Measurements from ENCODE around the gene ARMC9.

The ARMC9 gene

DNA sequence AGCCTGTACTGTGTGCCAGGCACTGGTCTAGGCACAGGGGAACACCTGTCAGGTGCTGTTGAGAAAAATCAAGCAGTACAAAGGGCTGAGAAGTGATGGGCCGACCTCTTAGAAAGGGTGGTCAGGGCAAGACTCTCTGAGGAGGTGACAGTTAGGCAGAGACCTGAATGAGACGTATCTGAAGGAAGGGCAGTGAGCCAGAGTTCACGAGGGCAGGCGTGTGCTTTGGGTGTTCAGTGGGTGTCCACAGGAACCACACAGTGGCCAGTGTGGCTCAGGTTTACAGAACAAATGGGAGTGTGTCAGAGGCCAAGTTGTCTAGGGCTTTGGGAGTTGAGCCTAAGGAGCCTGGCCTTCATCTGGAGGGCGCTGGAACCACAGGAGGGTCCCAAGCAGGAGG is 6.2 kb downstream of the ARMC9 start:
- DNase-seq (ENCODE audit: low spot score): no peak

DNA sequence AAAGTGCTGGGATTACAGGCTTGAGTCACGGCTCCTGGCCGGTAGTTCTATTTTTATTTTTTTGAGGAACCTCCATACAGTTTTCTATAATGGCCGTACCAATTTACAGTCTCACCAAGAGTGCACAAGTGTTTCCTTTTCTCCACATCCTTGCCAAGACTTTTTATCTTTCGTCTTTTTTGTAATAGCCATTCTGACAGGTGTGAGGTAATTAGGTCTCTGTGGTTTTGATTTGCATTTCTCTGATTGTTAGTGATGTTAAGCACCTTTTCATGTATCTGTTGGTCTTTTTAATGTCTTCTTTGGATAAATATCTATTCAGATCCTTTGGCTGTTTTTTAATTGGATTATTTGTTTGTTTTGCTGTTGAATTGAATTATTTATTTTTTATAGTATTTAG is 9.3 kb downstream of the ARMC9 start:
- DNase-seq (ENCODE audit: low spot score): no peak

DNA sequence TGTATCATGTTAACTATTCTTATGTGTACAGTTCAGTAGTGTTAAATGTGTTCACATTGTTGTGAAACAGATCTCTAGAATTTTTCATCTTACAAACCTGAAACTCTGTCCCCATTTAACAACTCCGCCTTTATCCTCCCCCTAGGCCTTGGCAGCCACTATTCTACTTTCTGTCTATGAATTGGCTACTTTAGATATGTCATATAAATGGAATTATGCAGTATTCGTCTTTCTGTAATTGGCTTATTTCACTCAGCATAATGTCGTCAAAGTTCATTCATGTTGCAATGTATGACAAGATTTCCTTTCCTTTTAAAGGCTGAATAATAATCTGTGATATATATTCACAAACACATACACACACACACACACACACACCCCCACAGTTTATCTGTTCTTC is 12.4 kb downstream of the ARMC9 start:
- DNase-seq (ENCODE audit: low spot score): no peak

DNA sequence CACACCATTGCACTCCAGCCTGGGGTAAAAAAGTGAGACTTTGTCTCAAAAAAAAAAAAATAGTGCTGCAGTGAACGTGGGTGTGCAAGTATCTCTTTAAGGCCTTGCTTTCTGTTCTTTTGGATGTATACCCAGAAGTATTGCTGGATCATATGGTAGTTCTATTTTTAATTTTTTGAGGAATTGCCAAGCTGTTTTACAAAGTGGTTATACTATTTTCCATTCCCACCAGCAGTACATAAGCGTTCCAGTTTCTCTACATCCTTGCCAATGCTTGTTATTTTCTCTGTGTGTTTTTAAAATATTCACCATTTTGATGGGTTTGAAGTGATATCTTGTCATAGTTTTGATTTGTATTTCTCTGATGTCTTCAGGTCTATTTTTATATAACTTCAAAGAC is 13.1 kb downstream of the ARMC9 start:
- no peak for DNase-seq (ENCODE audit: low spot score)

DNA sequence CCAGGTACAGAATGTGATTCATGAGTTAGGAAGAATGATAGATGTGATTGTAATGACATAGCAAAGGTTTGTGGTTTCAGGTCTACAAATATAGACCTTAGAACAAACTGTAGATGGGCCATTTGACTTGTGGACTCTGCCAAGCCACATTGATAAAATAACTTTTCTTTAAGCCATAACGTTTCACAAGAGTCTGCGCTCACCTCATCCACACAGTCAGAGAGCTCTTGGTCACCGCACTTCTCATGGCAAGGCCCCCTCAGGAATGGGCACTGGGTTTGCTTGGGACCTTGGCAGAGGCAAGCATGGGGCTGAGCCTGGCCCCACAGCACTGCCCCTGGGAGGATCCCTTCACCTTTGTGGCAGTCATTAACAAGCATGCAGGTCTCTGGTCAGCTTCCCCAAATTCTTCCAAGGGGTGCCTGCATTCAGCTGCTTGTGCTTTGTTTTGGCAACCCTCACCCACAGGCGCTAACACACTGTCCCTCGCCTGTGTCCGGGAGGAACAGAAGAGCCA is 14.0 kb downstream of the ARMC9 start:
- DNase-seq (ENCODE audit: low spot score): no peak

DNA sequence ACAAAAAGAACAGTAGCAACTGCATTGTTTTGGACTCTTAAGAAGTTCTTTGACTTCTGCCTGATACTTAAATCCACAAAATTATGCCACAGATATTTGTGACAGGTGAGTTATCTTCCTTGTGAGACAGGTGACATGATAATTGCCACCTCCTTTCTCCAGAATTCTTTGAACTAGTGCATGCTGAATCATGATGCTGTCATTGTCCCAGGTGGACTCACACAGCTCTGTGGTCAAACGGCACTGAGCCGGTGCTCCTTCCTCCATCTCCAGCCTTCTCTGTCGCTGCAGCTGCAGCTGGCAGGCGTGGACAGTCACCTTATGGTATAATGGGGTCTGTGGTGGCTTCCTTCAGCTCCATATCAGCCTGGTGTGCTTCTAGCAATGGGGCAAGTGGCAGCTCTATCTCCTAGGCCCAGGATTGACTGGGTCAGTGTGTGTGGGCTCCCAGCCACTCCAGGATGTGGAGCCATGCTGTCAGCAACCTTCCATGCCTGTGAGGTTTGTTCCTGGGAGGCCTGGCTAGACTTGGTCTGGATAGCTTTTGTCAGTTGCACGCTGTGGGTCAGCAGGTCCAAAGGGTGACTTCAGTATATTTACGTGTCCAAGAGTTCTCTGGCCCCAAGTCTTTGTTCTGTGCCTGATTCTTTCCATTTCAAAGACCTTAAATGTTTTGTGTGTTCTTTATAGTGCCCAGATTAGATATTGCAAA is 15.7 kb downstream of the ARMC9 start:
- DNase-seq (ENCODE audit: low spot score): no peak

DNA sequence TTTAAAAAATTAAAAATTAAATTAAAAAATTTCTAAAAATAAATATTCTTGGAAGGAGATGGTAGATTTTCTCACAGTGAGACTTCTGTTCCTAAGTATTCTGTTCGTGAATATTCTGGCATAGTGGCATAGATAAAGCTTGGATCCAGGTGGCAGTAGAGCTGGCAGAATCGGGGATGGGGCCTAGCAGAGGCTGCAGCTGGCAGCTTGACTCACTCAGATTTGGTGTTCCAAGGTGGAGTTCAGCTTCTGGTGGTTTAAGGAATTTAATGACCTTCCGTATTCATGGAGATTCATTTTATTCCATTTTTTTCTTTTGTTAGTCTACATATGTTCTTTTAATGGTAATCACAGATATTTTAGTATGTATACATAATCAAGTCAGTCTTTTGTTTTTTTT is 19.9 kb downstream of the ARMC9 start:
- no peak for DNase-seq (ENCODE audit: low spot score)

DNA sequence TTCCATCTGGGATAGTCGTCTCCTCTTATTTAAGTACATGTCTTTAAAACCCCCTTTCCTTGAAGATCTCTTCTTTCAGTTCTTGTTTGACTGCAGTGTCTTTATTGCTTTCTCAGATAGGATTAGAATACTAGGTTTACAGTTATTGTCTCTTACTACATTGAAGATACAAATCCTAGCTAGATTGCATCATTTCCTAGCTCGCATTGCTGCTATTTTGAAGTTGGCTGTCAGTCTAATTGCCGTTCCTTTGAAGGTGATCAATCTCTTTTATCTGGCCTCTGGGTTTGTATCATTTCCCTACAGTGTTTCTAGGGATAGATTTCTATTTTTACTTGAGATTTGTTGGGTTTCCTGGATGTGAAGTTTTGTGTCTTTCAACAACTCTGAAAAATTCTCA is 20.9 kb downstream of the ARMC9 start:
- no peak for DNase-seq (ENCODE audit: low spot score)

DNA sequence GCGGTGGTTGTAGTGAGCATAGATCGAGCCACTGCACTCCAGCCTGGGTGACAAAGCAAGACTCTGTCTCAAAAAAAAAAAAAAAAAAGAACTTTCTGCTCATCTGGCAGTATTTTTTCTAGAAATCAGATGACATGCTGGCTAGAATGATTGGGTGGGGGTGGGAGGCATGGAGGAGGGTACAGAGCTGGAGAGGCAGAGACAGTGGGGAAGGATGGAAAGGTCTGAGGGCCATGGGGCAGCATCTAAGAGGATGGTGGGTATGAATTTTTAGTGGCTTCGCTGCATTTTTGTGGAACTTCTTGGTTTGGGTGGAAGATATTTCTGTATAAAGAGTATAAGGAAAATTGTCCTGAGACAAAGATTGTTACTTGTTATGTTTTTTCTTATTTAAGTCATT is 23.3 kb downstream of the ARMC9 start:
- DNase-seq (ENCODE audit: low spot score): no peak

DNA sequence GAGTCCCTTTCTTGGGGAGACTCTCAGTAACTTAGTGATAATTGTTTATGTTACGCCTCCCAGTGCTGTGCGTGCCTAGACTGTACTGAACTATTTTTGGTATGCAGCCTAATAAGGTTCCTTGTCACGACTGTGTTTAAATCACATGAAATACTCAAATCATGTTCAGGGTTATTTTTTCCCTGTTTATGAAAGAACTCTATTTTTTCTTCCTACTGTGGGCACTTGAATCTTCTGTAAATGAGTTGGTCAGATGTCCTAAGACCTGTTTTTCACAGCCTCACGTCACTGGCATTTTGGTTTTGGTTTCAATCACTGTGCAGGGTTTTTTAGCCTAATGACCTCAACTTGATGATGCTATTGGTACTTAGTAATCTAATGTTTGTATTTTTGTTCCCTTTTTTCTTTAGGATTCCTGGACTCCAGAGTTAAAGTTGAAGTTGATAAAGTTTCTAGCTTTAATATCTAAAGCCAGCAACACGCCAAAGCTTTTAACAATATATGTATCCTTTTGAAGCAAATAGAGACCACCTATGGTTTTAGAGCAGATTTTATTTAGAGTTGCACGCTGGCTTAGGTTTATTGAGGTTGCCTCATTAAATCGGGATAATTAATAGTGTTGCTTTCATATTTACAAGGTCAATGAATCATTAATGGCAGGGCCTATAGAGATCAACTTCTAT is 24.0 kb downstream of the ARMC9 start:
- no peak for DNase-seq (ENCODE audit: low spot score)

DNA sequence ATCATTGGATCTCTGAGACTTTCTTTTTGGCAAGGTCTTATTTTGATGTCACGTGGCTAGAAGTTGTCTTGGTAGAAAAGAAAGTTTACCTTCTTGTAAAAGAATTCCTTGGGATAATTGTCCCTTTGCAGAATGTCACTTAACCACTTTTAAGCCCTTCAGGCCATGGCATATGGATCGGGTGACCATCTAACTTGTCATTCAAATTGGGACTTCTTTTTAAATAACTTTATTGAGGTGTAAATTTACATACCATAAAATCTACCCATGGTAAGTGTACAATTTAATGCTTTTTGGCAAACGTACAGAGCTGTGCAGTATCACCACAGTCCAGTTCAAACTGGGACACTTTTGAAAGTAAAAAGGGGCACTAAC is 24.6 kb downstream of the ARMC9 start:
- DNase-seq (ENCODE audit: low spot score): no peak

DNA sequence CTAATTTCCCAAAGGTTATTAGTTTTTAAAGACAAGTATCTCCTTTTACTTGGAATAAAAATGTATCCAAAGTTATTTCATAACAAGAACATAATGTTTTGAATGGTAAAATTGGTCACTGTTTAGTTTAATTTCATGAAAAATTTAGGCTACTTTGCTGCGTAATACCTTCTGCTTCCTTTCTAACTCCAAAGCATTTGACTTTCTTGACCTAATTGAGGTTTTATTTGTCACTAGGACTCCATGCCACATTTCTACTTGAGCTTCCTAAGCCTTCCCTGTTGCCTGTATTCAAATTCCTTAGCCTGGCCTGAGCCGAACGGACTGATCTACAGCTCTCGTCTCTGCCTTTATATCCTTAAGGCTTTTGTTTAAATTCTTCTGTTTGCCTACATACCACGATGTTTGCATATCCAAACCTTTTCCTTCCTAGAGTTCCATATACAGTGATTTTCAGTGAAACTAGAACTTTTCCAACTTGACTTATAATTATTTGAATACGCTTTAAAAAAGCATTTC is 25.1 kb downstream of the ARMC9 start:
- DNase-seq (ENCODE audit: low spot score): no peak

DNA sequence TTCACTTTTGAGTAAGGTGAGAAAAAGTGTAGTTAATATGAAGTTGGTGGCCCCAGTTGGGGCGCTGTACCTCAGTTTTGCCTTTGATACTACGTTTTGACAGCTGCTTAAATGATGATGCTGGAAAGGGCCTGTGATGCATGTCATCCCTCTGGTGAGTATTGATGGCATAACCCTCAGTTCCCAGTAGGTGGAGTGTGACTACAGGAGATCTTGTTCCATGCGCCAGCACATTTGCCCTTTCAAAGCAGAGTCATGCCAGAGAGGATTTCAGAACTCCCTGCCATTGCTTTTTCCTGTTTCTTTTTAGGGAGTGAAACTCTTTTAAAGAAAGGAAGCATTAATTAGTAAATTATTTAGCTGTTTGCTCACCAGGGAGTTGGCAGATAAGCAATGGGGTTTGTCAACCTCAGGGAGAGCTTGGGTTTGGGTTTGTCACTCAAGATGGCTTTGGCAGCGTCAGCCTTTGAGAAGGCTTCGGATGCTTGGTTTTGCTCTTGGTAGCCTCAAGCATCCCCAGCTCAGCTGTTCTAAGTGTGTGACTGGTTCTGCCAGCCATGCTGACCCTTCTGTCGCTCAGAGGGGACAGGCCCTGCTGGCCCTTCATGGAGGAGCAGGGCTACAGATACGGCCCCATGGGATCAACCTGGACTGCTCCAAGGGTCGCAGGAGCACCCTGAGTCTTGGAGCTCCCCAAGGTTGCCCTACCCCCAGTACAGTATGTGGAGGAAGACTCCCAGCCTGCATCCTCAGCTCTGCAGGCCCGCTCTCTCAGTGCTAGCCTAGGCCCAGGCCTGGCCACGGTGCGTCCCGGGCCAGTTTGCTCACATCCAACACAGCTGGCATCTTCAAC is 29.1 kb downstream of the ARMC9 start:
- peak; percentile 51 for DNase-seq (ENCODE audit: low spot score)

DNA sequence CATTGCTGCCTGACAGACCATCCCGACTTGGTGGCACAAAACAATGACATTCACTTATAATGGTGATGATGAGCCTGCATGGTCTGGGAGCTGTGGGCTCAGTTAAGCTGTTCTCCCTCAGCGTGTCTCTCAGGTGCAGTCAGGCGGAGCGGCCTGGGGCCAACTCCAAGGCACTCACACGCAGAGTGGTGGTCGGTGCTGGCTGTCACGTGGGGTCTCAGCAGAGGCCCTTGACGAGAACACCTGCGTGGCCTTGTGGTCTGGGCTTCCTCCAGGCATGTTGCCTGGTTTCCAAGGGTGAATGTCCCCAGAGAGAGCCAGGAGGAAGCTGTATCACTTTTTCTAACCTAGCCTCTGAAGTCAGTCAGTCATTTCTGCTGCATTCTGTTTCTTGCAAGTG is 29.8 kb downstream of the ARMC9 start:
- no peak for DNase-seq (ENCODE audit: low spot score)

DNA sequence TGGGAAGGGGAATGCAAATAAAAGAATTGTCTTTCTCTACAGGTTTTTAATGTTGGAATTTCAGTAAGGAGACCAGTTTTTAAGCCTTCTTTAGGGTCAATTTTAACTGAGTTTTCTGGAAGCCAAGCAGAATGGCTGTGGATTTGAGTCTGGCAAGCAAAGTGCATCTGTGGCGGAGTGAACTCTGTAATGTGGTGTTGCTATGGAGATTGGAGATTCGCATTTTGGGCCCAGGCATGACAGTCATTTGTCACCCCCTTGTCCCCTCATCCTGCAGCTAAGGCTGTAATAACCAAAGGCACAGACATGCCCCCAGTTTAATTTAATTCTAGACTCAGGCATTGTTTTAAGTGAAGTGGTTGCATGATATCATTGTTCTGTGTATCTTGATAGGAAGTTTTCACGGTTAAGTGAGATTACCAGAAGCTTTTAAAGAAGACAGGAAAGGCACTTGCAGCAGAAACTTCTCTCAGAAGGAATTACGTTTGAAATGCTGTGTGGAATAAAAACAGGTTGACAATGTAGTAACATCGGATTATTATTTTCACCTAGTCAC is 30.6 kb downstream of the ARMC9 start:
- no peak for DNase-seq (ENCODE audit: low spot score)

DNA sequence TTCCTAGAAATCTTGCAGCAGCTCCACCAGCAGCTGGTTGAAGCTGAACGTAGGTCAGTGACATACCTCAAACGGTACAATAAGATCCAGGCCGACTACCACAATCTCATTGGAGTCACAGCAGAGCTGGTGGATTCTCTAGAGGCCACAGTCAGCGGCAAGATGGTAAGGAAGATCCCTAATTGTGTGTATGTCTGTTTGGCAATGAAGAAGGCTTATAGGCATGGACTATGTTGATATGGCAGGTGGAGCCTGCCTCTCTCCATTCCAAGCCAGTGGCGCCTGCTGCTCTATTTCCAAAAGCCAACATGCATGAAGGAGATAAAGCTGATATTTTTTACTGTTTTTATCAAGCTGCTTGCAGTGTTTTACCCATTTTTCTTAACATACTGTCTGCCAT is 36.8 kb downstream of the ARMC9 start:
- DNase-seq (ENCODE audit: low spot score): no peak

DNA sequence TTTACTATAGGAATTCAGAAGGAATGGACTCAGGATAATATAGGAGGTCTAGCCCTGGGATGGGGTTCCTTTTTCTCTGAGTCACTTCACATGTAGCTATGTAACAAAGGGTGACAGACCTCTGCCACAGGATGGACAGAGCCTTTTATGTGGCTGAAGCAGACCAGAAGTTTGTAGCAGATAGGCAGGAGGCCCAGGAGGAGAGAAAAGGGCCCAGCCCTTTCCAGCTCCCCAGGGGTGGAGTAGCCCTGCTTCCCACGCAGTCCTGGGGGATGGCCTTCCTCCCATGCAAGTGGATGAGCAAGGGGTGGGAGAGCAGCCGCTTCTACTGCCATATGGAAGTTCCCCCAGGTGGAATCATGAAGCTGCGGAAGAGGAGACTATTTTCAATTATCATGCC is 40.3 kb downstream of the ARMC9 start:
- DNase-seq (ENCODE audit: low spot score): no peak

DNA sequence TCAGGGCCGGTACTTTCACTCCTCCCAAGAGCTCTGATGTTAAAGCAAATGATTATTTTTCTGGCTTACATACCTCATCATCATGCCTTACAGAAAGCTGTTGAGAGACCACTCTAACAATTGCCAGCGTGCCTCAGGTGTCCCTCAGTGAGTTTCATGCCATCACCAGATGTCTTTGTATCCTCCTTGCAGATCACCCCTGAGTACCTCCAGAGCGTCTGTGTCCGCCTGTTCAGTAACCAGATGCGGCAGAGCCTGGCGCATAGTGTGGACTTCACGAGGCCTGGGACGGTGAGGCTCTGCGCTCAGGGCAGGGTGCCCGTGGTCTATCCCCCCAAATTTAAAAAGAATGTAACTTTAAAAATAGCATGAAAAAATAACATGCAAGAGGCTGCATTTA is 41.3 kb downstream of the ARMC9 start:
- DNase-seq (ENCODE audit: low spot score): no peak

DNA sequence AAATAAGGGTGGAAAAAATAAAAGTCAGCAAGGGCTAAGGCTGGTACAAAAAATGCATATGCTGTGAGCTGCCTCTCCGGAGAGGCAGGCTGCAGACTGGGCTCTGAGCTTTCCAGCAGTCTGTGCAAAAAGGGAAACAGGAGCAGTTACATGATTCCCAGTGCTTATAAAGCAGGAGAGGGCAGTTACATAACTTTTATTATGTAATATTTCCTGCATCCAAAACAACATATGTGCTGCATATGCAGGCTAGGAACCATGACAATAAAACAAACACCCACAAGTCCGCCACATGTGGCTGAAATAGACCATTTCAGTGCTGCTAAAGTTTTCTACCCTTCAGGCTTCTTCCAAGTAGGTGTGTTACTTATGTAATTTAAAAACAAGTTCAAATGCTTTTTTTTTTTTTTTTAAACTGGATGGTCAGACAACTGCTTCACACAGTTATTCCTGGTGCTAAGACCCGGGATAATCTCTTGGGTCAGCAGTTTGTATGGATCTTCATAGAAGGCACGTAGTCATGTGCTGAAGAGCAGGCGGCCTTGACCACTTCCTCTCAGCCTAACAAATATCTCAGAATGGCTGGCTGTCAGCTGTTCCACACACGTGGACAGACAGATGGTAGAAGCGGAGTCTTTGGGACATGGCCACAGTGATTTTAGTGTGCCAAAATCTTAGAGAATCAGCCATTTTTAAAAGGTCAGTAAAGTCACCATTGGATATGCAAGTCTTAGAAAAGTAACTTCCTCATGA is 43.5 kb downstream of the ARMC9 start:
- DNase-seq (ENCODE audit: low spot score): no peak

DNA sequence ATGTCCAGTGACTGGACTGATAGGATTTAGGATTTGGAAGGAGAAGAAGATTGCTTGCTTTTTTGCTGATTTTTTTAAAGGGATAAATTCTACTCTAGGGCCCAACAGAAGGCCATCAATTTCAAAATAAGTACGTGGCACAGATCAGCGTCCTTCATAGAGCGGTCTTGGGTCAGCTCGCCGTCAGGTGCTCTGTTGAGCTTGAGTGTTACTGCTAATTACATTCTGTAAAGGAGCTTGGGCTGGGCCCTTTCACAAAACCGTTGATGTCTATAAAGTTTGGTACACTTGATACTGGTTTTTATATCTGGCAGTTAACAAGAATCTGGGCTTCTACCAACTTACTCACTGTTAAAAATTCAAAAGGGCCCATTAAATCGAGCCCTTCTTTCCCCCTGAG is 45.4 kb downstream of the ARMC9 start:
- no peak for DNase-seq (ENCODE audit: low spot score)

DNA sequence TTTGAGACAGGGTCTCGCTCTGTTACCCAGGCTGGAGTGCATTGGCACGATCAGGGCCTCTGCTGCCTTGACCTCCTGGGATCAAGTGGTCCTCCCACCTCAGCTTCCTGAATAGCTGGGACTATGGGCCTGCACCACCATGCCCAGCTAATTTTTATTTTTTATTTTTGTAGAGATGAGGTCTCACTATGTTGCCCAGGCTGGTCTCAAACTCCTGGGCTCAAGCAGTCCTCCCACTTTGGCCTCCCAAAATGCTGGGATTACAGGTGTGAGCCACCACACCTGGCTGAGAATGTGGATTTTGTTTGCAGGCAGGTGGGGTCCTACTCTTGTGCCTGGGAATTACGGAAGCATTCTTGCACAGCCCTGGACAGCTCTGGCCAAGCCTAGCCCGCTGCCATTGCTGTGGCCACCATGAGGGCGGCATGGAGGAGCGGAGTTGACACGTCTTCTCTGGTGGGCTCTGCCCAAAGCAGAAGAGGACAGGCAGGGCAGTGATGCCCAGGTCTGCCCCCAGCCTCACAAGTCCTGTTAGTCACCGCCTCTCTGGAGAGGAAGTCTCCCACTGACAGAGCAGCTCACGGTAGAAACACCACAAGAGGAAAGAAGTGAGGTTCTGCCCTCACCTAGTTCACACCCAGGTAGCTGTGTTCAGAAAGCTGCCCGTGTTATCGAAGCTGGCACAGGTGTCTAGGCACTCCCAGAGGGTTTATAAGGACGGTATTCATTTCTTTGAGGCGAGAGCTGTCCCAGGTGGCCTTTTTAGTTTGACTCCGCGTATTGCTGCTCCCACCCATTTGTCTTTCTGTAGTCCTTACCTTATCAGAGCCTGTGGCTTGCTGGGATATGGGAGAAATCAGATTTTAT is 46.2 kb downstream of the ARMC9 start:
- no peak for DNase-seq (ENCODE audit: low spot score)

Measured in CD4-positive, alpha-beta T cell treated with Interleukin-15 for 4 hours (primary cell).